ENCODE measurements around the gene NKD2. TPM values are rescaled to one million over a fixed set of nuclear protein-coding genes. Genes with fewer than 3 reads are reported as not detected.

The NKD2 gene
- total RNA-seq, 1 experiment from 2014 or later: 20.4 TPM

GRCh38 chr5:1013238-1013947 is 4.8 kb downstream of the NKD2 start (continued):
- TF ChIP-seq SRF (IDR thresholded peaks at IDR 0.05; ENCODE audit: low read depth): no peak

GRCh38 chr5:1013948-1014301 is 5.3 kb downstream of the NKD2 start:
- Histone ChIP-seq H3K9me2 (ENCODE audit: insufficient read depth) (no peaks in the 10 kb centered on the region), H3K79me2 (ENCODE audit: insufficient read depth, low read length) (no peaks in the 10 kb centered on the region), H2AFZ (ENCODE audit: low read depth, low read length, poor library complexity, severe bottlenecking) (no peak overlapping the region), H3K4me3 (replicated peaks in 1 of 2; ENCODE audit: low read depth in 1 of 2, low read length in 2 of 2) (no peak overlapping the region), H3K27ac (ENCODE audit: low read depth, low read length) (no peak overlapping the region), H3K4me2 (ENCODE audit: low read length) (no peak overlapping the region), H3K4me1 (ENCODE audit: control insufficient read depth in 1 of 2, insufficient read depth in 2 of 2, low read length in 2 of 2) (peaks cover 13 to 24% of the 10 kb centered on the region in 2 experiments), H3K9me3 (ENCODE audit: control insufficient read depth in 1 of 2, insufficient read depth in 1 of 2, low read depth in 1 of 2, low read length in 2 of 2) (no peaks in the 10 kb centered on the region), H3K36me3 (ENCODE audit: control insufficient read depth in 1 of 2, insufficient read depth in 2 of 2, low read length in 2 of 2) (peaks cover 0 to 4% of the 10 kb centered on the region in 2 experiments; a peak in 1 of 4 replicates), H3K9ac (ENCODE audit: low read length) (no peak overlapping the region), H4K20me1 (ENCODE audit: insufficient read depth) (no peaks in the 10 kb centered on the region; the same call in 1 of the 2 replicates), H3K27me3 (ENCODE audit: insufficient read depth, low read length) (no peaks in the 10 kb centered on the region)
- ChIA-PET CTCF (no interaction called here), RAD21 (ENCODE audit: low non-redundant PET in 1 of 2, low total read pairs in 2 of 2, uncharacterized antibody in 2 of 2, unreplicated experiment in 2 of 2) (no interaction called here), POLR2A (no interaction called here)
- DNase-seq (ENCODE audit: low read depth, low spot score): no peak
- ATAC-seq: no peak
- TF ChIP-seq CBX3 (IDR thresholded peaks at IDR 0.05; ENCODE audit: low read depth) (no peak), EZH2phosphoT487 (IDR thresholded peaks at IDR 0.05; ENCODE audit: borderline replicate concordance) (no peak), POLR2A (IDR thresholded peaks at IDR 0.05; ENCODE audit: borderline replicate concordance, extremely low read depth, insufficient read depth, insufficient read length) (no peak), YY1 (IDR thresholded peaks at IDR 0.05; ENCODE audit: extremely low read depth, insufficient replicate concordance, low read depth, low read length) (no peak), EGR1 (IDR thresholded peaks at IDR 0.05; ENCODE audit: low read depth) (no peak), CEBPB (IDR thresholded peaks at IDR 0.05; ENCODE audit: low read depth) (no peak), ATF3 (IDR thresholded peaks at IDR 0.05) (no peak)
- BruUV-seq (replicated peaks): no TSS peak
- intact Hi-C loops (cut with micrococcal nuclease): no loop called here

- RAD21 ChIA-PET (ENCODE audit: low non-redundant PET in 1 of 2, low total read pairs in 2 of 2, uncharacterized antibody in 2 of 2, unreplicated experiment in 2 of 2): no interaction called here
- ATAC-seq (no peak), DNase-seq (ENCODE audit: low read depth, low spot score) (no peak)
- CTCF ChIA-PET: no interaction called here
- no peak overlapping the region for H3K9ac ChIP-seq (ENCODE audit: low read length)
- no TSS peak for BruUV-seq (replicated peaks)
- peaks cover 0 to 4% of the 10 kb centered on the region in 2 experiments; a peak in 1 of 4 replicates for H3K36me3 ChIP-seq (ENCODE audit: control insufficient read depth in 1 of 2, insufficient read depth in 2 of 2, low read length in 2 of 2)
- peaks cover 13 to 21% of the 10 kb centered on the region in 2 experiments for H3K4me1 ChIP-seq (ENCODE audit: control insufficient read depth in 1 of 2, insufficient read depth in 2 of 2, low read length in 2 of 2)
- no peaks in the 10 kb centered on the region; the same call in 1 of the 2 replicates for H4K20me1 ChIP-seq (ENCODE audit: insufficient read depth)
- no peaks in the 10 kb centered on the region for H3K27me3 ChIP-seq (ENCODE audit: insufficient read depth, low read length)
- H3K27ac ChIP-seq (ENCODE audit: low read depth, low read length): no peak overlapping the region
- no peaks in the 10 kb centered on the region for H3K79me2 ChIP-seq (ENCODE audit: insufficient read depth, low read length)
- no peaks in the 10 kb centered on the region for H3K9me3 ChIP-seq (ENCODE audit: control insufficient read depth in 1 of 2, insufficient read depth in 1 of 2, low read depth in 1 of 2, low read length in 2 of 2)
- TF ChIP-seq SRF (IDR thresholded peaks at IDR 0.05; ENCODE audit: low read depth) (no peak), ELF1 (IDR thresholded peaks at IDR 0.05; ENCODE audit: borderline replicate concordance, low read depth) (no peak), EZH2 (IDR thresholded peaks at IDR 0.05) (no peak), CEBPB (IDR thresholded peaks at IDR 0.05; ENCODE audit: low read depth) (no peak), ATF3 (IDR thresholded peaks at IDR 0.05) (no peak), POLR2AphosphoS5 (IDR thresholded peaks at IDR 0.05; ENCODE audit: low read depth, low read length) (no peak), ZFX (IDR thresholded peaks at IDR 0.05) (no peak), ZNF274 (IDR thresholded peaks at IDR 0.05; ENCODE audit: low read depth, low read length) (no peak)
- H2AFZ ChIP-seq (ENCODE audit: low read depth, low read length, poor library complexity, severe bottlenecking): no peak overlapping the region
- intact Hi-C loops (cut with micrococcal nuclease): no loop called here
- POLR2A ChIA-PET: no interaction called here
- no peak overlapping the region for H3K4me2 ChIP-seq (ENCODE audit: low read length)
- H3K4me3 ChIP-seq (replicated peaks in 1 of 2; ENCODE audit: low read depth in 1 of 2, low read length in 2 of 2): no peak overlapping the region
- H3K9me2 ChIP-seq (ENCODE audit: insufficient read depth): no peaks in the 10 kb centered on the region
These were observed 5.7 kb downstream of the NKD2 start for GRCh38 chr5:1014346-1014745.

All from HCT116 (cell line).